ENCODE measurements around the gene ALMS1. TPM values are rescaled to one million over a fixed set of nuclear protein-coding genes. Genes with fewer than 3 reads are reported as not detected.

ALMS1 gene
- total and polyA plus RNA-seq, 9 donors: 12.8 to 53.4 (median 46.9) TPM

DNA sequence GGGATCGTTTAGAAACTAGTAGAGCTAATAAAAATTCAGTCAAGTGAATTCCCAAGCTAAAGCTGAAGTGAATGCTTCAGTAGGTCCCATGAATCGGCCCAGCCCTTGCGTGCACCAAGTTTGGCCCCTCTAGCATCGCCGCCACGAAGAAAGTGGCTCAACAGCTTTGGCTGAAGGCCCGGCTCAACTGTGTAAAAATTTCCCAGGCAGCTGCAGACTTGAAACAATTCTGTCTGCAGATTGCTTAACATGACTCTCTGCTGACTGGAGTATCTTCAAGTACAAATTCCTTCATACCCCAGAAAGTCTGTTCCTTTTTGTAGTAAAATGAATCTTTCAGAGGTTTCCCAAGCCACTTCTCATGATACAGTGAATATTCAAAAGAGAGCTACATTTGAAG is 32.7 kb downstream of the ALMS1 start:
- no peak for TF ChIP-seq EP300 (IDR thresholded peaks at IDR 0.05)
- Histone ChIP-seq H3K27ac (no peak overlapping the region), H3K27me3 (no peaks in the 10 kb centered on the region), H3K4me1 (ENCODE audit: insufficient read depth) (no peaks in the 10 kb centered on the region), H3K4me3 (no peak overlapping the region), H3K36me3 (no peaks in the 10 kb centered on the region), H3K9me3 (no peaks in the 10 kb centered on the region)
- peak; percentile 76 to 87 (median 79) for DNase-seq
- intact Hi-C loops (cut with DNase I): no loop called here
- 3 to 17% (median 8%) methylated on average over 7 of the region's 7 CpGs for WGBS, 3 donors

DNA sequence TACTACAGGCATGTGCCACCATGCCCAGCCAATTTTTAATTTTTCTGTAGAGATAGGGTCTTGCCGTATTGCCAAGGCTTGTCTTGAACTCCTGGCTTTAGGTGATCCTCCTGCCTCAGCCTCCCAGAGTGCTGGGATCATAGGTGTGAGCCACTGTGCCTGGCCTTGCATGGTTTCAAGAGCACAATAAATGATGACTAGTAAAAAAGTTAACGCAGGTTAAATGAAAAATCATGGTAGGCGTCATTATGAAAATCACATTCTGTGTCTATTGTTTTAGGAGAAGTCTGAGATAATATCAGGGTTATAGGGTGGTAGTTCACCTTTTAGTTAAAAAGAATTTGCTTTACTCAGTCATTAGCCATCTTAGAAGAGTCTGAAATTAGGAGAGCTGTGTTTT is 38.3 kb downstream of the ALMS1 start:
- no peaks in the 10 kb centered on the region for H3K27me3 ChIP-seq
- H3K4me3 ChIP-seq: no peak overlapping the region
- H3K27ac ChIP-seq: no peak overlapping the region
- no peak for TF ChIP-seq EP300 (IDR thresholded peaks at IDR 0.05)
- TF ChIP-seq, protein P1, sequence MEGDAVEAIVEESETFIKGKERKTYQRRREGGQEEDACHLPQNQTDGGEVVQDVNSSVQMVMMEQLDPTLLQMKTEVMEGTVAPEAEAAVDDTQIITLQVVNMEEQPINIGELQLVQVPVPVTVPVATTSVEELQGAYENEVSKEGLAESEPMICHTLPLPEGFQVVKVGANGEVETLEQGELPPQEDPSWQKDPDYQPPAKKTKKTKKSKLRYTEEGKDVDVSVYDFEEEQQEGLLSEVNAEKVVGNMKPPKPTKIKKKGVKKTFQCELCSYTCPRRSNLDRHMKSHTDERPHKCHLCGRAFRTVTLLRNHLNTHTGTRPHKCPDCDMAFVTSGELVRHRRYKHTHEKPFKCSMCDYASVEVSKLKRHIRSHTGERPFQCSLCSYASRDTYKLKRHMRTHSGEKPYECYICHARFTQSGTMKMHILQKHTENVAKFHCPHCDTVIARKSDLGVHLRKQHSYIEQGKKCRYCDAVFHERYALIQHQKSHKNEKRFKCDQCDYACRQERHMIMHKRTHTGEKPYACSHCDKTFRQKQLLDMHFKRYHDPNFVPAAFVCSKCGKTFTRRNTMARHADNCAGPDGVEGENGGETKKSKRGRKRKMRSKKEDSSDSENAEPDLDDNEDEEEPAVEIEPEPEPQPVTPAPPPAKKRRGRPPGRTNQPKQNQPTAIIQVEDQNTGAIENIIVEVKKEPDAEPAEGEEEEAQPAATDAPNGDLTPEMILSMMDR (IDR thresholded peaks at IDR 0.05): no peak
- no peak for TF ChIP-seq POLR2A (IDR thresholded peaks at IDR 0.05)
- H3K36me3 ChIP-seq: no peaks in the 10 kb centered on the region
- 96 to 98% (median 97%) methylated on average over 3 of the region's 3 CpGs for WGBS, 3 donors
- no peaks in the 10 kb centered on the region for H3K4me1 ChIP-seq (ENCODE audit: insufficient read depth)
- intact Hi-C loops (cut with DNase I): no loop called here
- H3K9me3 ChIP-seq: no peaks in the 10 kb centered on the region
- DNase-seq: no peak

DNA sequence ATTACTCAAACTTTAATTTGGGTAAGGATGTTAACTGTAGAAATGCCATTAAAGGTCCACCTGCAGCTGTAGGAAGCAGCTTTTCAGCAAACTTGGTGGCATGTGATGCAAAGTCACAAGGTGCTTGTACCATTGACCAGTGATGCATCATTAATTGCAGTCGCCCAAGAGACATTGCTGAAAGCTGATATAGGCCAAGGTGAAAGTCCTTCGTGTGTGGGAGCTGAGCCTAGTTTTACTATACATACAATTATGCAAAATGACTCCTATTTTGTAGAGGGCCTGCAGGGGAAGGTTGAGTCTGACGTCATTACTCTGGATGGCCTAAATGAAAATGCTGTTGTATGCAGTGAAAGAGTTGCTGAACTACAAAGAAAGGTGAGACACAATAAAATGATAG is 40.5 kb downstream of the ALMS1 start:
- 89 to 94% (median 91%) methylated on average over 3 of the region's 3 CpGs for WGBS, 3 donors
- Histone ChIP-seq H3K4me3 (no peak overlapping the region), H3K36me3 (no peaks in the 10 kb centered on the region), H3K9me3 (no peaks in the 10 kb centered on the region), H3K27me3 (no peaks in the 10 kb centered on the region), H3K27ac (no peak overlapping the region), H3K4me1 (ENCODE audit: insufficient read depth) (no peaks in the 10 kb centered on the region)
- intact Hi-C loops (cut with DNase I): no loop called here
- DNase-seq: no peak
- TF ChIP-seq EP300 (IDR thresholded peaks at IDR 0.05): no peak
- TF ChIP-seq, protein P1 (IDR thresholded peaks at IDR 0.05): no peak
- TF ChIP-seq POLR2A (IDR thresholded peaks at IDR 0.05): no peak

DNA sequence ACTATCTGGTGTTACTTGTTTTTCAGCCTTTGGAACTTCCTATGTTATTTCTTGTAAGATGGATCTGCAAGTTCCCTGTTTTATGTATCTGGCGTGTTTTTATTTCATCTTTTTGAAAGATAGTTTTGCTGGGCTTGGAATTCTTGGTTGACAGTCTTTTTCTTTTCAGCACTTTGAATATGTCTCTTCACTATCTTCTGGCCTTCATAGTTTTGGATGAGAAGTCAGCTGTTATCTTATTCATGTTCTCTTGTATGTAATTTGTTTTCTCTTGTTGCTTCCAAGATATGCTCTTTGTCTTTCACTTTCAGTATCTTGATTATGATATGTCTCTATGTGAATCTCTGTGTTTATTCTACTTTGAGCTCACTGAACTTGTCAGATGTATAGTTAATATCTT is 50.4 kb downstream of the ALMS1 start:
- H3K36me3 ChIP-seq: no peaks in the 10 kb centered on the region
- H3K27ac ChIP-seq: no peak overlapping the region
- H3K27me3 ChIP-seq: no peaks in the 10 kb centered on the region
- TF ChIP-seq, protein P1 (IDR thresholded peaks at IDR 0.05): no peak
- no peak for TF ChIP-seq POLR2A (IDR thresholded peaks at IDR 0.05)
- 93 to 97% (median 95%) methylated on average over 1 of the region's 1 CpG for WGBS, 3 donors
- no peak for DNase-seq
- H3K4me1 ChIP-seq (ENCODE audit: insufficient read depth): no peaks in the 10 kb centered on the region
- H3K9me3 ChIP-seq: peaks cover 0 to 9% of the 10 kb centered on the region in 2 donors
- H3K4me3 ChIP-seq: no peak overlapping the region
- intact Hi-C loops (cut with DNase I): no loop called here

DNA sequence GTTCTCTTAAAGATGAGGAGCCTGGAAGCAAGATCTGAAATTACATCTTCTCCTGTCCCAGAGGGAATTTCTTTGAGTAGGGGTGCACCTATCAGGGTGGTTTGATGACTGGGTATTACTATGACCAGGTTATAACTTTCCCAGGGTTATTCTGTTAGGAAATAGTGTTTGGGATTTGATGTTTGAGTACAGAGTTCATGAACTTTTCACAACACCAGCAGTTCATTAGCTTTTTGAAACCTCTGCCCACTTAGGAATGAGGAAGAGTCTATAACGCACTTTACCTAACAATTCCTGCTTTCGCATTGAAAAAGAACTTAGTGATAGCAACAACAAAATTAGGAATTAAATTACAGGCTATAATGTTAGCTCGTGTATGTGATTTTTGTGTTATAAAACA is 58.6 kb downstream of the ALMS1 start:
- Histone ChIP-seq H3K4me1 (ENCODE audit: insufficient read depth) (no peaks in the 10 kb centered on the region), H3K9me3 (no peaks in the 10 kb centered on the region), H3K27me3 (no peaks in the 10 kb centered on the region), H3K36me3 (no peaks in the 10 kb centered on the region), H3K27ac (no peak overlapping the region), H3K4me3 (no peak overlapping the region)
- TF ChIP-seq, protein P1 (IDR thresholded peaks at IDR 0.05): no peak
- TF ChIP-seq POLR2A (IDR thresholded peaks at IDR 0.05): no peak
- TF ChIP-seq EP300 (IDR thresholded peaks at IDR 0.05): no peak
- no peak for DNase-seq
- intact Hi-C loops (cut with DNase I): no loop called here
- WGBS, 3 donors: 93 to 98% (median 97%) methylated on average over 3 of the region's 3 CpGs

Measured in ovary (tissue), 9 donors.